Dermis blood vessel endothelial cell (primary cell): ENCODE data around the gene PCSK6. TPM values are rescaled to one million over a fixed set of nuclear protein-coding genes. Genes with fewer than 3 reads are reported as not detected.

ENCODE experiments used
- DNase-seq: peaks from one replicate; pipeline ENCODE4 v3.0.0; 2010
- total RNA-seq: library from RNA; depleted of rRNA; stranded (reverse); fragments of >200 nt; gene quantifications from 2 replicates; pipeline ENCODE4 v1.2.3, GENCODE V29; 2014

Gene PCSK6
- total RNA-seq, 1 donor from 2014 or later = 24.8 TPM

- DNase-seq = no peak
Observed at GRCh38 chr15:101498717-101499480, 9.4 kb upstream of the PCSK6 start.

DNA sequence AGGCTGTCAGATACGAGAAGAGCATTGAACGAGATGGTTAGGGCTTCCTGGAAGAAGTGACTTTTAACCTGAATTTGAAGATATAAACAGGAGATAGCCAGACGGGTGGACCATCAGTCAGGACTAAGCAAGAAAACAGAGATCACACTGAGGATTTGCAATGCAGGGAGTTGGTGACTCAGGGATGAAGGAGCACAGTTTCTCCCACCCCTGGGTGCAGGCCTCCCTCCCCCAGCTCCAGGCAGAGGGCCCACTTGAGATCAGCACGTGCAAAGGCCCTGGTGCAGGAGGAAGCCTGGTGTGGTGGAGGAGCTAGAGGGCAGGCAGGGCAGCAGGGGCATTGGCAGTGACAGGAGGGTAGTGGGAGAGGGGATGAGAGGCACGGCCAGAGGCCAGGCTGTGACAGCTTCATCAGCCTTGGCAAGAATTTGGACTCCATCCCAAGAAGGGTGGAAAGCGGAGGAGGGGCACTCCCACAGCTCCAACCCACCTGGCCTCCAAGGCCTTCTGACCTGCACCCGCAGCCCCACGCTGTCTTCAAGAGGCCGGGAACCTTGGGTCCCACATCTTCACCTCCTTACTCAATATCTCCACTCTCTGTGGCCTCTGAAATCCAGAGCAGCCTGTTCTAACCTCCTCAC lies 8.7 kb upstream of the PCSK6 start:
- DNase-seq = no peak

DNA sequence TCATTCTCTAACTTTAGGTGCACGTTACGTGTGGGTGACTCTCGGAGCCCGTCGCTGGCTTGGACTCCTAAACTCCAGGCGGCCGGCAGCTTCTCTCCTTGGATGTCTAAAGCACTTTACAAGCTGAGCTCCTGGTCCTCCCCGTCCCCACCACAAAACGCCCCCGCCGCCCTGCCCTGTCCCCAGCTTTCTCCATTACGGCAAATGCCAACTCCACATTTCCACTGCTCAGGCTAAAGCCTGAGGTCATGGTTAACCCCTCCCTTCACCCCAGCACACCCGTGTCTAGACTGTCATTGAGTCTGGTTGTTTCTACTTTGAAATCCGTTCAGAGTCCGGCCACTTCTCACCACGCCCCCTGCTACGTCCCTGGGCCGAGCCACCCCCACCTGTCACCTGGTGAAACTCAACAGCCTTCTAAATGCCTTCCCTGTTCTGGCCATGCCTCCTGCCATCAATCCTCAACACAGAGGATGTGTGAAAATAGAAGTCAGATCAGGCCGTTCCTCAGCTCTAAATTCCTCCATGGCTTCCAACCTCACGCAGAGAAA lies 8.1 kb upstream of the PCSK6 start:
- no peak for DNase-seq

GRCh38 chr15:101497017-101497416 lies 7.5 kb upstream of the PCSK6 start:
- DNase-seq = no peak

DNA sequence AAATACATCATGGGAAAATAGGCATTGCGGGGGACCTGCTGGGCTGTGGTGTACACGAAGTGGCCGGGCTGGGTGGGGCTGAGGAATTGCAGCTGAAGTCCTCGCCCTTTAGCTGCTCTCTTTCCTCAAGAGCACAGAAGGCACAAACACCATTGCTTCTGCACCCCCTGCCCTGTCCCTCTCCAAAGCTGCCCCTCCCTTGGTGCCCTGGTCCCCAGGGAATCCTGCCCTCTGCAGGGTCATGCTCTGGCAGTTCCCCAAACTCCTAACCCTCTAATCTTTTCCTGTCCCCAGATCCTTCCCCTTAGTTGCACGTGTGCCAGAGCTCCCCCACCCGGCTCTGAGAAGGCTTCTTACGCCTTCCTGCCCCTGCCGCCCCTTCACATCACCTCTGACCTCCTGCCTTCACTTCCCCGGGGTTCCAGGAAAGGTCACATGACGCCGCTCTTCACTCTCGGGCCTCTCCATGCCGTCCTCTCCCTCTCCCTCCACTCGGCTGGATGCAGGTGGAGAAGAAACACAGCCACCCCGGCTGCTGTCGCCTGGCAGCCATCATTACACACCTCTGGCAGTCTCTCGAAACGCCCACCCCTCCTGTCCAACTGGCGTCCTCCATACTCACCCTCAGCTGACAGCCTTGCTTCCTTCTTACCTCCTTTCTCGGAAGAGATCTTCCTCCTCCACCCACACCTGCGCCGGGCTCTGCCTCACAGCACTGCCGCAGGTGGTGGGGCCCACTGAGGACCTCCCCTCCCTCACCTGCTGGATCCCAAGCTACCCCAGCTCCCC lies 6.9 kb upstream of the PCSK6 start:
- DNase-seq = no peak

- no peak for DNase-seq
Observed at GRCh38 chr15:101495334-101496197, 6.1 kb upstream of the PCSK6 start.

DNA sequence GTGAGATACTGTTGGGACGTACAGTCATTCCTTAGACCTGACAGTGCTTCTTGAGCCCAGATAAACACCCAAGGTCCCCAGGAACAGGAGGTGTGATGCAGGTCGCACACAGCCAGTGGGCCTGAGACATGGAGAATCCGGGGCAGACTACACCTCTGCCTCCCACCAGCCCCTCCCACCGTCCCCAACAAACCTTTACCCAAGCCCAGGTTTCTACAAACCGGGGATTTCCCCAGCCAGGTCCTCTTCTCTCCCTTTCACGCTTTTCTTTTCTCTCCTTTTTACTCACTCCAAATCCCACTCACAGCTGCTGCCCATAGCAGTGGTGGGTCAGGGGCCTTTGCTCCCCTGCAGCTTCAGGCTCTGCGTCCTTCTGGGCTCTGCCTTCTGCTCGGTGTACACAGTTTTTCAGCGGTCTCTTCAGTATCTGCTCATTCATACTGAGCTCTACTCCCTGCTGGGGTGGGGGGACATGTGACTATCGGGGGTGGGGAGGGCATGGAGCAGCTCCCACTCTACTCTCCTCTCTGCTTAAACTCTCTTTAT lies 4.8 kb upstream of the PCSK6 start:
- no peak for DNase-seq

DNA sequence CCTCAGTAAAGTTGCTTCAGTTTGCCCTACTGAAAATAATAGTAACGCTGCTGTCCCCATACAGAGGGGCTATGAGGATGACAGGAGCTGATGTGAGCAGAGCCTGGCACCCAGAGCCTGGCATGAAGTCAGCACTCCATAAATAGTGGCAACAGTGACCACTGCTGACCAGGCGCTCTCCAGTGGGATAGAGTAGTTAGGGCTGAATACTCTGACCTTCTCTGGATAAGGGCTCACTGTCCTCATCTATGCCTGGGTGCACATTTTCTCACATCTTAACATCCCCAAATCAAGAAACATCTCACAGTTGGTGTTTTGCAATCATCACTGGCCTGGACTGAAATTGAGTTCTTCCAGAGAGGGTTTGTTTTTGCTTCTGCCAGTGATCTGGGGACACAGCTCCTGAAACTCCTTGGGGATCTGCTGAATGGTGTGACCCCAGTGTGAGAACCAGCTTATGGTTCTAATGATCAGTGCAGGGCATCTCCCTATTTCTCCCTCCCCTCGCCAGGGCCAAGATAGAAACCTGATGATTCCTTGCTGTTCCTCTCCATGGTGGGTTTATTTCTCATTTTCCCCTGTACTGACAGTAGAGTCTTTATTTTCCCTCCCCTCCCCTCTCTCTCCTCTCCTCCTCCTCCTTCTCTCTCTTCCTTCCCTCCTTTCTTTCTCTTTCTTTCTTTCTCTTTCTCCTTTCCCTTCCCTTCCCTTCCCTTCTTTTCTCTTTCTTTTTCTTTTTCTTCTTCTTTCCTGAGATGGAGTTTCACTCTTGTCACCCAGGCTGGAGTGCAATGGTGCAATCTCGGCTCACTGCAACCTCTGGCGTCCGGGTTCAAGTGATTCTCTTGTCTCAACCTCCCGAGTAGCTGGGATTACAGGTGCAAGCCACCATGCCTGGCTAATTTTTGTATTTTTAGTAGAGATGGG lies 3.5 kb upstream of the PCSK6 start:
- no peak for DNase-seq

- no peak for DNase-seq
Observed at GRCh38 chr15:101491734-101492640, 2.5 kb upstream of the PCSK6 start.

- DNase-seq = no peak
Observed at GRCh38 chr15:101490922-101491733, 1.6 kb upstream of the PCSK6 start.

- DNase-seq = no peak
Observed at GRCh38 chr15:101490408-101490891, 943 bp upstream of the PCSK6 start.

- DNase-seq = peak; percentile 43
Observed at GRCh38 chr15:101489237-101489598, 289 bp downstream of the PCSK6 start.

- no peak for DNase-seq
Observed at GRCh38 chr15:101488300-101489164, 975 bp downstream of the PCSK6 start.

- DNase-seq = no peak
Observed at GRCh38 chr15:101486696-101487459, 2.6 kb downstream of the PCSK6 start.

DNA sequence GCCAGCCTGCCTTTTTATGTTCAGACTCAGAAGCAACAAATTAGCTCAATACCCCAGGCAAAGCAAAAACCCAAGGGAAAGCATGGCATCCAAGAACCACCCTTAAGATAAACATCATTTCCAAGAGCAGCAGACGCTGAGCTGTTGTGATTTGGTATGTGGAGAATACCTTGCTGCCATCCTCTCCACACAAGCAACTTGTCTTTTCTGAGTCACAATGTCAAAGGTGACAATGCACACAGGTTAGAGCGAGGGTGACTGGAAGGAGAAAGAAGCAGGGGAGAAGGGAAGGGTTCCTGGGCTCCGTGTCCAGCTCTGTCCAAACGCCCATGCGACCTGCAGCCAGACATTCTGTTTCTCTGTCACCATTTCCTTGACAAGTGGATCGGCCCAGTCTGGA lies 6.0 kb downstream of the PCSK6 start:
- no peak for DNase-seq

- no peak for DNase-seq
Observed at GRCh38 chr15:101482526-101483371, 6.8 kb downstream of the PCSK6 start.
